ENCODE results near the gene OR10A3. TPM values are rescaled to one million over a fixed set of nuclear protein-coding genes. Genes with fewer than 3 reads are reported as not detected.

OR10A3 gene
- total RNA-seq, 1 donor: under 0.01 TPM

- H3K27me3 ChIP-seq (ENCODE audit: insufficient read depth, low read length): no peaks in the 10 kb centered on the region
- H4K20me1 ChIP-seq (ENCODE audit: insufficient read depth, low read length): no peaks in the 10 kb centered on the region
- H2AFZ ChIP-seq (ENCODE audit: low read length): no peak overlapping the region
- H3K9me3 ChIP-seq (ENCODE audit: low read depth, low read length): peaks cover 6% of the 10 kb centered on the region
- TF ChIP-seq CTCF (IDR thresholded peaks at IDR 0.05; ENCODE audit: extremely low read depth, low read depth, low read length): no peak
- H3K27ac ChIP-seq (ENCODE audit: low read depth, low read length): no peak overlapping the region
- H3K4me3 ChIP-seq (ENCODE audit: insufficient read depth, low read length): no peak overlapping the region
- no peaks in the 10 kb centered on the region for H3K36me3 ChIP-seq (ENCODE audit: insufficient read depth, low read length)
- no peak overlapping the region for H3K4me2 ChIP-seq (ENCODE audit: insufficient read depth, low read length)
- H3K4me1 ChIP-seq (ENCODE audit: insufficient read depth, low read length): no peaks in the 10 kb centered on the region
- H3K79me2 ChIP-seq (ENCODE audit: insufficient read depth, low read length): no peaks in the 10 kb centered on the region
- no peak for DNase-seq (ENCODE audit: insufficient read length, low spot score, missing footprints)
Observed at GRCh38 chr11:7941146-7941545, 362 bp downstream of the OR10A3 start.

DNA sequence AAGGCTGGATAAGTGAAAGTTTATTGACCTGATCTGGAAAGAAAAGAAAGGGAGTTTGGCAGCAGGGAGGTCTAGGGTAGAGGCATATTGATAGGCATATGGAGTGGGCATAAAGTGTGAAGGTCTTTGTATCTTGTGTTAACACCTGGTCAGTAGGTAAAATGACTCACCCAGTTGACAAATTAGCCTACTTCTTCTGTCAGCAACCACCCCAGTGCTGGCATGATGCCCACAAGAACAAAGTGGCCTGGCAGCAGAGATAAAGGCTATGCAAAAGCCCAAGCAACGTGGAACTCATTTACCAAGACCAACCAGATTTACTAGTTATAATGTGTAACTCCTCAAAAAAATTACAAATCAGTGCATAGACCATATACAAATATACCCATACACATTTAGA, 4.9 kb downstream of the OR10A3 start:
- DNase-seq (ENCODE audit: insufficient read length, low spot score, missing footprints): no peak
- H3K36me3 ChIP-seq (ENCODE audit: insufficient read depth, low read length): no peaks in the 10 kb centered on the region
- H3K27me3 ChIP-seq (ENCODE audit: insufficient read depth, low read length): no peaks in the 10 kb centered on the region
- no peak overlapping the region for H2AFZ ChIP-seq (ENCODE audit: low read length)
- H3K9me3 ChIP-seq (ENCODE audit: low read depth, low read length): no peaks in the 10 kb centered on the region
- no peak overlapping the region for H3K4me3 ChIP-seq (ENCODE audit: insufficient read depth, low read length)
- no peak for TF ChIP-seq CTCF (IDR thresholded peaks at IDR 0.05; ENCODE audit: extremely low read depth, low read depth, low read length)
- no peaks in the 10 kb centered on the region for H4K20me1 ChIP-seq (ENCODE audit: insufficient read depth, low read length)
- H3K4me1 ChIP-seq (ENCODE audit: insufficient read depth, low read length): no peaks in the 10 kb centered on the region
- H3K79me2 ChIP-seq (ENCODE audit: insufficient read depth, low read length): no peaks in the 10 kb centered on the region
- no peak overlapping the region for H3K4me2 ChIP-seq (ENCODE audit: insufficient read depth, low read length)
- H3K27ac ChIP-seq (ENCODE audit: low read depth, low read length): no peak overlapping the region

GRCh38 chr11:7931168-7931567, 10.3 kb downstream of the OR10A3 start, which contains the start of gene OR10A6:
Gene OR10A6 (minus strand): TSS chr11:7931268. CDS start chr11:7928662, 2,606 bp downstream.
- no peak within 1 kb of the TSS for H2AFZ ChIP-seq (ENCODE audit: low read length)
- no peaks in the 10 kb centered on the region for H4K20me1 ChIP-seq (ENCODE audit: insufficient read depth, low read length)
- H3K9me3 ChIP-seq (ENCODE audit: low read depth, low read length): no peaks in the 10 kb centered on the region
- DNase-seq (ENCODE audit: insufficient read length, low spot score, missing footprints): no peak
- no peak within 1 kb of the TSS for H3K27ac ChIP-seq (ENCODE audit: low read depth, low read length)
- no peaks in the 10 kb centered on the region for H3K4me1 ChIP-seq (ENCODE audit: insufficient read depth, low read length)
- no peak within 1 kb of the TSS for H3K4me2 ChIP-seq (ENCODE audit: insufficient read depth, low read length)
- H3K27me3 ChIP-seq (ENCODE audit: insufficient read depth, low read length): no peaks in the 10 kb centered on the region
- H3K4me3 ChIP-seq (ENCODE audit: insufficient read depth, low read length): no peak within 1 kb of the TSS
- no peaks in the 10 kb centered on the region for H3K36me3 ChIP-seq (ENCODE audit: insufficient read depth, low read length)
- TF ChIP-seq CTCF (IDR thresholded peaks at IDR 0.05; ENCODE audit: extremely low read depth, low read depth, low read length): no peak
- no peaks in the 10 kb centered on the region for H3K79me2 ChIP-seq (ENCODE audit: insufficient read depth, low read length)

DNA sequence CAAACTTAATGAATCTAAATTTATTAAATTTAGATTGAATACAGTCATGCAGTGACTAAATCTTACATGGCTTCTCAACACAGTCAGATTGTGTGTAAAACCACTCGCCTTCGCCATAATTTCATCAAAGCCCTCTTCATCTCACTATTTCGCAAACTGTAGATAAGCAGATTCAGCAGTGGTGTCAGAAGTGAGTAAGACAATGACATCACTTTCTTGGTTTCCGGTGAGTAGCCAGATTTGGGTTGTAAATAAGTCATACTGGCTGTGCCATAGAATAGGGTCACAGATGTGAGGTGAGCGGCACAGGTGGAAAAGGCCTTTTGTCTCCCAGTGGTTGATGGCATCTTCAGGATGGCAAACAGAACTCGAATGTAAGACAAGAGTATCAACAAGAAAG, 13.9 kb downstream of the OR10A3 start:
- no peaks in the 10 kb centered on the region for H3K4me1 ChIP-seq (ENCODE audit: insufficient read depth, low read length)
- peak; percentile 31 for DNase-seq (ENCODE audit: insufficient read length, low spot score, missing footprints)

More for the DNA sequence above, 13.9 kb downstream of the OR10A3 start:
- no peak for TF ChIP-seq CTCF (IDR thresholded peaks at IDR 0.05; ENCODE audit: extremely low read depth, low read depth, low read length)
- H3K4me3 ChIP-seq (ENCODE audit: insufficient read depth, low read length): no peak overlapping the region
- no peaks in the 10 kb centered on the region for H3K27me3 ChIP-seq (ENCODE audit: insufficient read depth, low read length)
- H3K36me3 ChIP-seq (ENCODE audit: insufficient read depth, low read length): no peaks in the 10 kb centered on the region
- H3K79me2 ChIP-seq (ENCODE audit: insufficient read depth, low read length): no peaks in the 10 kb centered on the region
- H4K20me1 ChIP-seq (ENCODE audit: insufficient read depth, low read length): no peaks in the 10 kb centered on the region
- H3K4me2 ChIP-seq (ENCODE audit: insufficient read depth, low read length): no peak overlapping the region
- H2AFZ ChIP-seq (ENCODE audit: low read length): no peak overlapping the region
- H3K9me3 ChIP-seq (ENCODE audit: low read depth, low read length): no peaks in the 10 kb centered on the region
- no peak overlapping the region for H3K27ac ChIP-seq (ENCODE audit: low read depth, low read length)

Measured in osteoblast (primary cell).